ACC112 (cell line): ENCODE measurements around the gene THAP3.
"Not testable (repeated sequence)": the region's sequence is repeated elsewhere in the genome, so short reads cannot be mapped to it uniquely, and the experiment has no call there.

Experiments used
- H2AFZ ChIP-seq: fragments of 200-600 bp; sonication (generic); one replicate; pipeline ENCODE4 v1.6.0; 2017; ENCODE audit warnings: antibody characterized with exemption, low read length; ENCODE audit not compliant: unreplicated experiment
- H3K27ac ChIP-seq: fragments of 200-600 bp; sonication (generic); 2 replicates; pipeline ENCODE4 v1.5.1; 2014; ENCODE audit warnings: low read depth, mild to moderate bottlenecking, antibody characterized with exemption, low read length, moderate library complexity
- H3K27me3 ChIP-seq: fragments of 200-600 bp; sonication (generic); 2 replicates; pipeline ENCODE4 v1.6.1; 2014; ENCODE audit warnings: mild to moderate bottlenecking, antibody characterized with exemption, low read length, moderate library complexity, mixed read lengths; ENCODE audit not compliant: insufficient read depth
- H3K36me3 ChIP-seq: fragments of 200-600 bp; sonication (generic); 2 replicates; pipeline ENCODE4 v1.6.1; 2016; ENCODE audit warnings: mild to moderate bottlenecking, antibody characterized with exemption, low read length, moderate library complexity, mixed read lengths; ENCODE audit not compliant: insufficient read depth
- H3K4me1 ChIP-seq: fragments of 200-600 bp; sonication (generic); one replicate; pipeline ENCODE4 v1.6.1; 2016; ENCODE audit warnings: low read length, mixed read lengths; ENCODE audit not compliant: insufficient read depth, unreplicated experiment, control insufficient read depth
- H3K4me3 ChIP-seq: fragments of 200-600 bp; sonication (generic); 2 replicates; pipeline ENCODE4 v1.5.1; 2014; ENCODE audit warnings: mild to moderate bottlenecking, low read depth, low read length
- H3K79me2 ChIP-seq: fragments of 200-600 bp; sonication (generic); one replicate; pipeline ENCODE4 v1.6.0; 2016; ENCODE audit warnings: low read length; ENCODE audit not compliant: control insufficient read depth, unreplicated experiment, insufficient read depth

The THAP3 gene

GRCh38 chr1:6658359-6659060 is 33.8 kb downstream of the THAP3 start:
- Histone ChIP-seq H3K79me2 (peaks cover 5% of the 10 kb centered on the region), H3K4me3 (no peak overlapping the region), H3K36me3 (peaks cover 19% of the 10 kb centered on the region), H2AFZ (no peak overlapping the region), H3K27ac (no peak overlapping the region), H3K27me3 (no peaks in the 10 kb centered on the region), H3K4me1 (no peaks in the 10 kb centered on the region)

DNA sequence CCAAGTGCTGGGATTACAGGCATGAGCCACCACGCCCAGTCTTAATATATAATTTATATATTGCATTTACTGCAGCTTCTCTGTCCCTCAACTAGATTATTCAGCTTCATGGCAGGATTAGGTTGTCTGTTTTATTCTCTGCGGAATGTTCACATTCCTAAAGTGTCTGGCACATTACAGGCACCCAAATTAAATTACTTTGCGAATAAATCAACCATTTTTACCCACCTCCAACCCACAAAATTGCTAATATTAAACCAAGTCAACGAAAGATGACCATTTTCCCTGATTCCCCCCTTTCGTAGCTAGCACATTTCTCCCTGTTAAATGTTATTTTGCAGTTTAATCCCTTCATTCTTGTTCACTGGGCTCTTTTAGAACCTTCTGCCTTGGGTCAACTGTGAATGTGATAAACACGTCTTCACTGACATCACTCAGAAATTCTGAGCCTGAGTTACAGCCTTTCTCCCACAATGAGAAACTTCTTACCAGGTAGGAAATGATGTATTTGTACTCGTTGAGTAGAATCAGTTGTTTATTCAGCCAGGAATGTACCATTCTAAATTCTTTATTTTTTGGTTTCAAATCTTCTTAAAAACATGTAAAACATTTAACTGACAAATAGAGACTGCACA is 35.9 kb downstream of the THAP3 start:
- Histone ChIP-seq H3K36me3 (peaks cover 34% of the 10 kb centered on the region), H3K4me1 (no peaks in the 10 kb centered on the region), H2AFZ (no peak overlapping the region), H3K79me2 (peaks cover 5% of the 10 kb centered on the region), H3K27ac (no peak overlapping the region), H3K27me3 (no peaks in the 10 kb centered on the region), H3K4me3 (no peak overlapping the region)

- not testable (repeated sequence) for H3K4me1 ChIP-seq, H2AFZ ChIP-seq, H3K79me2 ChIP-seq, H3K4me3 ChIP-seq, H3K27ac ChIP-seq, H3K27me3 ChIP-seq
- peaks cover 41% of the 10 kb centered on the region for H3K36me3 ChIP-seq
Measured at GRCh38 chr1:6662468-6662867, 37.8 kb downstream of the THAP3 start.

- H3K36me3 ChIP-seq = peaks cover 34% of the 10 kb centered on the region
- H2AFZ ChIP-seq = no peak overlapping the region
- no peak overlapping the region for H3K27ac ChIP-seq
Measured at GRCh38 chr1:6666696-6667095, 42.0 kb downstream of the THAP3 start.

GRCh38 chr1:6667139-6667538 is 42.5 kb downstream of the THAP3 start:
- Histone ChIP-seq H3K27me3 (no peaks in the 10 kb centered on the region), H3K4me1 (no peaks in the 10 kb centered on the region), H3K4me3 (no peak overlapping the region), H3K79me2 (no peaks in the 10 kb centered on the region), H3K36me3 (peaks cover 34% of the 10 kb centered on the region), H3K27ac (no peak overlapping the region), H2AFZ (no peak overlapping the region)

More at GRCh38 chr1:6666696-6667095, 42.0 kb downstream of the THAP3 start:
- H3K79me2 ChIP-seq = no peaks in the 10 kb centered on the region
- H3K4me3 ChIP-seq = no peak overlapping the region
- H3K27me3 ChIP-seq = no peaks in the 10 kb centered on the region
- H3K4me1 ChIP-seq = no peaks in the 10 kb centered on the region

- H3K4me1 ChIP-seq = no peaks in the 10 kb centered on the region
- peaks cover 27% of the 10 kb centered on the region; the same call in 1 of the 2 replicates for H3K36me3 ChIP-seq
- H3K79me2 ChIP-seq = no peaks in the 10 kb centered on the region
- no peak overlapping the region for H3K4me3 ChIP-seq
- no peak overlapping the region for H2AFZ ChIP-seq
- H3K27ac ChIP-seq = no peak overlapping the region
- no peaks in the 10 kb centered on the region for H3K27me3 ChIP-seq
Measured at GRCh38 chr1:6668503-6668902, 43.8 kb downstream of the THAP3 start.

GRCh38 chr1:6672558-6672957 is 47.9 kb downstream of the THAP3 start:
- H3K4me1 ChIP-seq = no peaks in the 10 kb centered on the region
- H2AFZ ChIP-seq = no peak overlapping the region

GRCh38 chr1:6673816-6674398 is 49.2 kb downstream of the THAP3 start:
- Histone ChIP-seq H3K27ac (no peak overlapping the region), H3K4me1 (no peaks in the 10 kb centered on the region), H3K79me2 (peaks cover 2% of the 10 kb centered on the region), H2AFZ (no peak overlapping the region), H3K27me3 (no peaks in the 10 kb centered on the region), H3K4me3 (no peak overlapping the region), H3K36me3 (peaks cover 26% of the 10 kb centered on the region)

More at GRCh38 chr1:6672558-6672957, 47.9 kb downstream of the THAP3 start:
- no peaks in the 10 kb centered on the region for H3K27me3 ChIP-seq
- H3K36me3 ChIP-seq = peaks cover 14% of the 10 kb centered on the region
- H3K27ac ChIP-seq = no peak overlapping the region
- H3K79me2 ChIP-seq = peaks cover 2% of the 10 kb centered on the region
- no peak overlapping the region for H3K4me3 ChIP-seq

- H3K27me3 ChIP-seq = no peaks in the 10 kb centered on the region
- no peak overlapping the region for H2AFZ ChIP-seq
- H3K36me3 ChIP-seq = peaks cover 35% of the 10 kb centered on the region
- no peak overlapping the region for H3K27ac ChIP-seq
- H3K4me3 ChIP-seq = no peak overlapping the region
- H3K4me1 ChIP-seq = no peaks in the 10 kb centered on the region
- peaks cover 2% of the 10 kb centered on the region for H3K79me2 ChIP-seq
Measured at GRCh38 chr1:6674771-6675170, 50.1 kb downstream of the THAP3 start.

DNA sequence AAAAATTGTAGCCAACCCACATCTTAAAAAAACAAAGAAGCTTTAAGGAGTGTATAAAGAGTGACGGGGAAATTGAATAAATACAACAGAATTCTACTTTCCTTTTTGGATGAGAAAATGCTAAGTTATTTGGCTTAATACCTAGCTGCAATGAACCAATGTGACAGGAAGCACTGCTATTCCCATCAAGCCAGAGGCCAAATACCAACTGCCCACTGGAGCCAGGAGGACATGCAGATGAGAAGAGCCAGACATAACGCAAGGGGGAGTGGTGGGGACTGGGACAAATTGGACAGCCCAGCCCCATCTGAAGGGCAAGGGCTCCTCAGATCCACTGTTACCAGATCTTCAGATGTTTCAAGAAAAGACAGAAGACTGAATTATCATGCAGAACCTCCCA is 51.3 kb downstream of the THAP3 start:
- no peak overlapping the region for H2AFZ ChIP-seq
- peaks cover 2% of the 10 kb centered on the region for H3K79me2 ChIP-seq
- H3K4me1 ChIP-seq = no peaks in the 10 kb centered on the region
- peaks cover 44% of the 10 kb centered on the region for H3K36me3 ChIP-seq
- H3K4me3 ChIP-seq = no peak overlapping the region
- H3K27me3 ChIP-seq = no peaks in the 10 kb centered on the region
- no peak overlapping the region for H3K27ac ChIP-seq
